ENCODE measurements around the gene TUBGCP5. TPM values are rescaled to one million over a fixed set of nuclear protein-coding genes. Genes with fewer than 3 reads are reported as not detected.

Gene TUBGCP5
- total and polyA plus RNA-seq, 2 donors (not counting 3 experiments of a cell fraction or from before 2014, with no cell fraction given), result 6.7 to 18.6 TPM

GRCh38 chr15:22969489-22969888, 69.9 kb downstream of the TUBGCP5 start:
- no peak overlapping the region for H3K4me3 ChIP-seq (replicated peaks in 1 of 3; ENCODE audit: insufficient read depth in 1 of 3, low read depth in 1 of 3, low read length in 3 of 3)
- no peaks in the 10 kb centered on the region for H3K9me1 ChIP-seq (replicated peaks; ENCODE audit: control insufficient read depth, extremely low read depth, insufficient read depth, low read length)
- no peaks in the 10 kb centered on the region for H3K36me3 ChIP-seq (ENCODE audit: control insufficient read depth in 2 of 2, extremely low read depth in 1 of 2, insufficient read depth in 2 of 2, low read length in 2 of 2)
- FAIRE-seq (no peak), DNase-seq (ENCODE audit: low read depth, low spot score) (no peak)
- H3K27me3 ChIP-seq (ENCODE audit: control insufficient read depth in 2 of 2, insufficient read depth in 2 of 2, low read length in 2 of 2), result no peaks in the 10 kb centered on the region
- dilution Hi-C loops (cut with MboI; ENCODE audit: extremely low pct_ligation_motif_present, low sequenced_read_pairs), result no loop called here
- no peak overlapping the region for H3K4me2 ChIP-seq (ENCODE audit: insufficient read depth, low read length)
- no TSS peak for BruUV-seq (replicated peaks)
- TF ChIP-seq, protein P1, sequence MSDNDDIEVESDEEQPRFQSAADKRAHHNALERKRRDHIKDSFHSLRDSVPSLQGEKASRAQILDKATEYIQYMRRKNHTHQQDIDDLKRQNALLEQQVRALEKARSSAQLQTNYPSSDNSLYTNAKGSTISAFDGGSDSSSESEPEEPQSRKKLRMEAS (IDR thresholded peaks at IDR 0.05; ENCODE audit: insufficient read depth, insufficient read length), result no peak
- TF ChIP-seq, protein P2, sequence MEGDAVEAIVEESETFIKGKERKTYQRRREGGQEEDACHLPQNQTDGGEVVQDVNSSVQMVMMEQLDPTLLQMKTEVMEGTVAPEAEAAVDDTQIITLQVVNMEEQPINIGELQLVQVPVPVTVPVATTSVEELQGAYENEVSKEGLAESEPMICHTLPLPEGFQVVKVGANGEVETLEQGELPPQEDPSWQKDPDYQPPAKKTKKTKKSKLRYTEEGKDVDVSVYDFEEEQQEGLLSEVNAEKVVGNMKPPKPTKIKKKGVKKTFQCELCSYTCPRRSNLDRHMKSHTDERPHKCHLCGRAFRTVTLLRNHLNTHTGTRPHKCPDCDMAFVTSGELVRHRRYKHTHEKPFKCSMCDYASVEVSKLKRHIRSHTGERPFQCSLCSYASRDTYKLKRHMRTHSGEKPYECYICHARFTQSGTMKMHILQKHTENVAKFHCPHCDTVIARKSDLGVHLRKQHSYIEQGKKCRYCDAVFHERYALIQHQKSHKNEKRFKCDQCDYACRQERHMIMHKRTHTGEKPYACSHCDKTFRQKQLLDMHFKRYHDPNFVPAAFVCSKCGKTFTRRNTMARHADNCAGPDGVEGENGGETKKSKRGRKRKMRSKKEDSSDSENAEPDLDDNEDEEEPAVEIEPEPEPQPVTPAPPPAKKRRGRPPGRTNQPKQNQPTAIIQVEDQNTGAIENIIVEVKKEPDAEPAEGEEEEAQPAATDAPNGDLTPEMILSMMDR (IDR thresholded peaks at IDR 0.05; ENCODE audit: extremely low read depth in 1 of 2, insufficient read depth in 1 of 2, low read depth in 1 of 2, low read length in 2 of 2), result no peak
- TF ChIP-seq JUN (IDR thresholded peaks at IDR 0.05; ENCODE audit: borderline replicate concordance, insufficient read depth, insufficient read length, low read depth) (no peak), POLR2A (IDR thresholded peaks at IDR 0.05; ENCODE audit: low read depth, low read length) (no peak), POLR2AphosphoS5 (IDR thresholded peaks at IDR 0.05; ENCODE audit: insufficient read depth, low read depth, low read length) (no peak), EZH2 (IDR thresholded peaks at IDR 0.05; ENCODE audit: borderline replicate concordance, low read depth, low read length, severe bottlenecking) (no peak), GATA2 (IDR thresholded peaks at IDR 0.05; ENCODE audit: insufficient read depth, insufficient read length, low read depth, low read length) (no peak), MYC (IDR thresholded peaks at IDR 0.05; ENCODE audit: low read depth, low read length) (no peak), FOS (IDR thresholded peaks at IDR 0.05; ENCODE audit: borderline replicate concordance, insufficient read depth, low read length) (no peak)
- peaks cover 91% of the 10 kb centered on the region for H3K79me2 ChIP-seq (ENCODE audit: control insufficient read depth, insufficient read depth, low read length)
- intact Hi-C loops (cut with micrococcal nuclease), result no loop called here
- no peaks in the 10 kb centered on the region for H3K9me3 ChIP-seq (replicated peaks; ENCODE audit: control insufficient read depth, insufficient read depth, low read length)
- H3K27ac ChIP-seq (ENCODE audit: insufficient read depth, low read depth, low read length), result no peak overlapping the region
- no peaks in the 10 kb centered on the region for H4K20me1 ChIP-seq (replicated peaks; ENCODE audit: control insufficient read depth, extremely low read depth, insufficient read depth, low read length)
- H2AFZ ChIP-seq (ENCODE audit: low read depth, low read length), result no peak overlapping the region
- CTCF ChIA-PET, result no interaction called here
- POLR2A ChIA-PET, result no interaction called here
- peaks cover 19% of the 10 kb centered on the region for H3K4me1 ChIP-seq (ENCODE audit: control insufficient read depth, extremely low read depth, insufficient read depth, low read length)
- H3K9ac ChIP-seq (replicated peaks; ENCODE audit: extremely low read depth, insufficient read depth, low read length), result no peak overlapping the region
